ENCODE measurements around the gene BGLAP.
"Not testable (repeated sequence)": the region's sequence is repeated elsewhere in the genome, so short reads cannot be mapped to it uniquely, and the experiment has no call there.

Gene BGLAP

GRCh38 chr1:156241926-156242325 is at the start of gene BGLAP:
Gene BGLAP, plus strand, starts transcription at chr1:156242184. Its CDS starts 48 bp downstream, at chr1:156242232.
- no peak for DNase-seq

GRCh38 chr1:156193208-156193487 is 48.8 kb upstream of the BGLAP start:
- no peak for DNase-seq

- peak; percentile 98 for DNase-seq
Observed at GRCh38 chr1:156193488-156194299, 48.3 kb upstream of the BGLAP start, which contains the start of gene SLC25A44. Gene SLC25A44, plus strand, starts transcription at chr1:156194104. Its CDS starts 5,744 bp downstream, at chr1:156199848.

- no peak for DNase-seq
Observed at GRCh38 chr1:156194300-156194652, 47.7 kb upstream of the BGLAP start.

- no peak for DNase-seq
Observed at GRCh38 chr1:156195853-156196252, 46.1 kb upstream of the BGLAP start.

- no peak for DNase-seq
Observed at GRCh38 chr1:156196445-156196844, 45.5 kb upstream of the BGLAP start.

- no peak for DNase-seq
Observed at GRCh38 chr1:156198831-156199349, 43.1 kb upstream of the BGLAP start.

GRCh38 chr1:156200044-156200443 is 41.9 kb upstream of the BGLAP start:
- no peak for DNase-seq

GRCh38 chr1:156203331-156203730 is 38.7 kb upstream of the BGLAP start:
- no peak for DNase-seq

GRCh38 chr1:156204686-156205085 is 37.3 kb upstream of the BGLAP start:
- no peak for DNase-seq

GRCh38 chr1:156211243-156211642 is 30.7 kb upstream of the BGLAP start:
- no peak for DNase-seq

- no peak for DNase-seq
Observed at GRCh38 chr1:156212130-156212529, 29.9 kb upstream of the BGLAP start.

- DNase-seq: peak; percentile 92
Observed at GRCh38 chr1:156212833-156213643, 28.9 kb upstream of the BGLAP start, which contains the start of gene PMF1. Gene PMF1, plus strand, starts transcription at chr1:156213007. Its CDS starts 9 bp downstream, at chr1:156213016.

GRCh38 chr1:156213644-156213966 is 28.4 kb upstream of the BGLAP start:
- no peak for DNase-seq

GRCh38 chr1:156214024-156214748 is 27.8 kb upstream of the BGLAP start:
- DNase-seq: no peak

- DNase-seq: not testable (repeated sequence)
Observed at GRCh38 chr1:156216361-156217086, 25.5 kb upstream of the BGLAP start.

- DNase-seq: no peak
Observed at GRCh38 chr1:156217871-156218270, 24.1 kb upstream of the BGLAP start.

GRCh38 chr1:156220226-156220625 is 21.8 kb upstream of the BGLAP start:
- DNase-seq: no peak

GRCh38 chr1:156221986-156222692 is 19.8 kb upstream of the BGLAP start:
- no peak for DNase-seq

GRCh38 chr1:156225677-156226014 is 16.3 kb upstream of the BGLAP start:
- DNase-seq: no peak

GRCh38 chr1:156226116-156226538 is 15.9 kb upstream of the BGLAP start:
- DNase-seq: no peak

- no peak for DNase-seq
Observed at GRCh38 chr1:156226782-156227181, 15.2 kb upstream of the BGLAP start.

Measured in DMS79 treated with DMSO at 0.1 percent for 48 hours (cell line).